ENCODE data around the gene ELOVL6.

ELOVL6 gene

GRCh38 chr4:110184791-110185155 lies 13.6 kb downstream of the ELOVL6 start:
- H3K4me3 ChIP-seq (ENCODE audit: low read length): no peak overlapping the region
- no peak for TF ChIP-seq ZNF274 (IDR thresholded peaks at IDR 0.05; ENCODE audit: low read depth, low read length)

GRCh38 chr4:110184140-110184790 lies 14.2 kb downstream of the ELOVL6 start:
- H3K4me3 ChIP-seq (ENCODE audit: low read length): no peak overlapping the region
- no peak for TF ChIP-seq ZNF274 (IDR thresholded peaks at IDR 0.05; ENCODE audit: low read depth, low read length)

- H3K4me3 ChIP-seq (ENCODE audit: low read length): no peak overlapping the region
- no peak for TF ChIP-seq ZNF274 (IDR thresholded peaks at IDR 0.05; ENCODE audit: low read depth, low read length)
Observed at GRCh38 chr4:110183643-110184042, 14.8 kb downstream of the ELOVL6 start.

- no peak overlapping the region for H3K4me3 ChIP-seq (ENCODE audit: low read length)
- no peak for TF ChIP-seq ZNF274 (IDR thresholded peaks at IDR 0.05; ENCODE audit: low read depth, low read length)
Observed at GRCh38 chr4:110183058-110183457, 15.4 kb downstream of the ELOVL6 start.

GRCh38 chr4:110181890-110182289 lies 16.5 kb downstream of the ELOVL6 start:
- H3K4me3 ChIP-seq (ENCODE audit: low read length): no peak overlapping the region
- no peak for TF ChIP-seq ZNF274 (IDR thresholded peaks at IDR 0.05; ENCODE audit: low read depth, low read length)

- no peak for TF ChIP-seq ZNF274 (IDR thresholded peaks at IDR 0.05; ENCODE audit: low read depth, low read length)
- no peak overlapping the region for H3K4me3 ChIP-seq (ENCODE audit: low read length)
Observed at GRCh38 chr4:110175634-110176033, 22.8 kb downstream of the ELOVL6 start.

GRCh38 chr4:110172972-110173371 lies 25.4 kb downstream of the ELOVL6 start:
- no peak overlapping the region for H3K4me3 ChIP-seq (ENCODE audit: low read length)
- TF ChIP-seq ZNF274 (IDR thresholded peaks at IDR 0.05; ENCODE audit: low read depth, low read length): no peak

- no peak for TF ChIP-seq ZNF274 (IDR thresholded peaks at IDR 0.05; ENCODE audit: low read depth, low read length)
- H3K4me3 ChIP-seq (ENCODE audit: low read length): no peak overlapping the region
Observed at GRCh38 chr4:110171971-110172370, 26.4 kb downstream of the ELOVL6 start.

- no peak overlapping the region for H3K4me3 ChIP-seq (ENCODE audit: low read length)
- no peak for TF ChIP-seq ZNF274 (IDR thresholded peaks at IDR 0.05; ENCODE audit: low read depth, low read length)
Observed at GRCh38 chr4:110170861-110171260, 27.6 kb downstream of the ELOVL6 start.

GRCh38 chr4:110165382-110166286 lies 32.8 kb downstream of the ELOVL6 start:
- TF ChIP-seq ZNF274 (IDR thresholded peaks at IDR 0.05; ENCODE audit: low read depth, low read length): no peak

GRCh38 chr4:110164856-110165255 lies 33.6 kb downstream of the ELOVL6 start:
- TF ChIP-seq ZNF274 (IDR thresholded peaks at IDR 0.05; ENCODE audit: low read depth, low read length): no peak
- no peak overlapping the region for H3K4me3 ChIP-seq (ENCODE audit: low read length)

More at GRCh38 chr4:110165382-110166286, 32.8 kb downstream of the ELOVL6 start:
- H3K4me3 ChIP-seq (ENCODE audit: low read length): no peak overlapping the region

- no peak overlapping the region for H3K4me3 ChIP-seq (ENCODE audit: low read length)
- no peak for TF ChIP-seq ZNF274 (IDR thresholded peaks at IDR 0.05; ENCODE audit: low read depth, low read length)
Observed at GRCh38 chr4:110164251-110164650, 34.2 kb downstream of the ELOVL6 start.

- H3K4me3 ChIP-seq (ENCODE audit: low read length): no peak overlapping the region
- TF ChIP-seq ZNF274 (IDR thresholded peaks at IDR 0.05; ENCODE audit: low read depth, low read length): no peak
Observed at GRCh38 chr4:110163327-110164069, 34.9 kb downstream of the ELOVL6 start.

GRCh38 chr4:110160618-110161017 lies 37.8 kb downstream of the ELOVL6 start:
- no peak for TF ChIP-seq ZNF274 (IDR thresholded peaks at IDR 0.05; ENCODE audit: low read depth, low read length)
- H3K4me3 ChIP-seq (ENCODE audit: low read length): no peak overlapping the region
